Measurements from ENCODE around the gene CTDSP2.
"Not testable (repeated sequence)": the region's sequence is repeated elsewhere in the genome, so short reads cannot be mapped to it uniquely, and the experiment has no call there.

The CTDSP2 gene

DNA sequence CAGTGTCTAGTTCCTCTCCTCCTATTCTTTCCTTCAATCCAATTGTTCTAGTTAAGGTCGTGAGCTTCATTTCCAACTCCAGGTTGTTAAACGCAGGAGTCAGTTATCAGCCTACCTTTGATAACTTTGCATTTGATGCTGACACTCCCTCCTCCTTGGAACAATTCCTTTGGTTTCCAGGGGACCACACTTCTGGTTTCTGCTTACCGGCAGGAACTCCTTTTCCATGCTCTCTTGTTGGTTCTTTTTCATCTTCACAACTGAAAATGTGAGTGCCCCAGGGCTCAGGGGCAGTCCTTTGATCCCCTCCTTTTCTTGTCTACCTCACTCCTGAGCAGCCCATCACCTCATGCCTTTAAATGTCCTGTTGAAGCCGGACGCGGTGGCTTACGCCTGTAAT lies 69.2 kb downstream of the CTDSP2 start:
- DNase-seq = no peak

DNA sequence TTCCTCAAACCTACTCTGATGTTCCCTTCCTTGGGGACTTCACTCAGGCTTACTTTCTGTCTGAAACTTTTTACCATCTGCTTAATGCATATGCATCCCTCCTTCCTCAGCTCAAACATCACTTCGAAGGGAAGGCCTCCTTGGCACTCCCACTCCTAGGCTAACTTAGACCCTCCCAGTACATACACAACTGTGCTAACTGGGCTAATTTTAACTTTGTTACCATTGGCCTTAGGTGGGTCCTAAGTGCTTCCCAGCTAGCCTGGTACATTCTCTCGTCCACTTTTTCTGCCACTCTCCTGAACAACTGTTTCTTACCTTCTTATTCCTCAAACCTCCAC lies 70.3 kb downstream of the CTDSP2 start:
- no peak for DNase-seq

DNA sequence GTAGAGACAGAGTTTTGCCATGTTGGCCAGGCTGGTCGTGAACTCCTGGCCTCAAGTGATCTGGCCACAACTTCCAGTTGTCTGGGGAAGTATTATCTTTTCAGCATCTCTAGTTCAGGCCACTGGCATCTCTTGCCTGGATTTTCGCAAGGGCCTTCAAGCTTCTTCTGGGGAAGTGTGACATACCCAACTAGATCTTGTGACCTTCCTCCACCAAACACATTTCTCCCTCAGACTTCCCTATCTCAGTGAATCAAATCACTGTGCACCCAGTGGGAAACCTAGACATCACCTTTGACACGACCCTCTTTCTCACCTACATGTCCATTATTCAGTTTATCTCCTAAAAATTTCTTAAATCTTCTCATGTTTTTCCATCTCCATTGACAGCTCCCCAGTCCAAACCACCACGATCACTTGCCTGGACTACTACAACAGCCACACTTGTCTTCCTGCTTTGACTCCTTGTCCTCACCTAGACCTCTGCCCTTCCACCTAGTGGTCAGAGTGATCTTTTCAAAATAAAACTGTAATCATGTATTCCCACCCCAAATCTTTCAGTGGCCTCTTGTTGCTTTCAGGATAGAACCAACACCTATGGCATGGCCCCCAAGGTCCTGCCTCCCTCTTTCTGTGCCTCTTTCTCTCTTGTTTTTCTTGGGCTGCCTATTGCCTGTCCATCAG lies 70.8 kb downstream of the CTDSP2 start:
- DNase-seq = no peak

DNA sequence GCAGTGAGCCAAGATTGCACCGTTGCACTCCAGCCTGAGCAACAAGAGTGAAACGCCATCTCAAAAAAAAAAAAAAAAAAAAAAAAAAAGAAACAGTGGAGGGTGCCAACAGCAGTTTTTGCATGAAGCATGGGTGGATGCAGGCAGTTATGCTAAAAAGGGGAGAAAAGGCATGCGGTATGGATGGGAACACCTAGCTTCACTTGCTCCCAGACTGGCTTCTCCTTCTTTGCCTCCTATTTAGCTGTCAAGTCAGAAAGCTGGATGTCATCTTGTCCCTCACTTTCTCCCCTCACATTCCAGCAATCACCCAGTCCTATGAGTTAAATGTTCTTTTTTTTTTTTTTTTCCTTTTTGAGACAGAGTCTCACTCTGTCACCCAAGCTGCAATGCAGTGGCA lies 71.5 kb downstream of the CTDSP2 start:
- DNase-seq = no peak

DNA sequence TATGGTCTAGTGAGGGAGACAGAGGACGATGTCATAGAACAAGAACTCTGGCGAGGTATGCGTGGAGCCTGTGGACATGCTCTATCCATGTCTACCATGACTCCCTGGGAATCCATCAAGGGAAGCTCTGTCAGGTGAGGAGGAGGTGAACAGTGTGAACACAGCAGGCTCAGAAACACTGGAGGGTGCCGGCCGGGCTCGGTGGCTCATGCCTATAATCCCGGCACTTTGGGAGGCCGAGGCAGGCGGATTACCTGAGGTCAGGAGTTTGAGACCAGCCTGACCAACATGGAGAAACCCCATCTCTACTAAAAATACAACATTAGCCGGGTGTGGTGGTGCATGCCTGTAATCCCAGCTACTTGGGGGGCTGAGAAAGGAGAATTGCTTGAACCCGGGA lies 71.9 kb downstream of the CTDSP2 start:
- DNase-seq = not testable (repeated sequence)

DNA sequence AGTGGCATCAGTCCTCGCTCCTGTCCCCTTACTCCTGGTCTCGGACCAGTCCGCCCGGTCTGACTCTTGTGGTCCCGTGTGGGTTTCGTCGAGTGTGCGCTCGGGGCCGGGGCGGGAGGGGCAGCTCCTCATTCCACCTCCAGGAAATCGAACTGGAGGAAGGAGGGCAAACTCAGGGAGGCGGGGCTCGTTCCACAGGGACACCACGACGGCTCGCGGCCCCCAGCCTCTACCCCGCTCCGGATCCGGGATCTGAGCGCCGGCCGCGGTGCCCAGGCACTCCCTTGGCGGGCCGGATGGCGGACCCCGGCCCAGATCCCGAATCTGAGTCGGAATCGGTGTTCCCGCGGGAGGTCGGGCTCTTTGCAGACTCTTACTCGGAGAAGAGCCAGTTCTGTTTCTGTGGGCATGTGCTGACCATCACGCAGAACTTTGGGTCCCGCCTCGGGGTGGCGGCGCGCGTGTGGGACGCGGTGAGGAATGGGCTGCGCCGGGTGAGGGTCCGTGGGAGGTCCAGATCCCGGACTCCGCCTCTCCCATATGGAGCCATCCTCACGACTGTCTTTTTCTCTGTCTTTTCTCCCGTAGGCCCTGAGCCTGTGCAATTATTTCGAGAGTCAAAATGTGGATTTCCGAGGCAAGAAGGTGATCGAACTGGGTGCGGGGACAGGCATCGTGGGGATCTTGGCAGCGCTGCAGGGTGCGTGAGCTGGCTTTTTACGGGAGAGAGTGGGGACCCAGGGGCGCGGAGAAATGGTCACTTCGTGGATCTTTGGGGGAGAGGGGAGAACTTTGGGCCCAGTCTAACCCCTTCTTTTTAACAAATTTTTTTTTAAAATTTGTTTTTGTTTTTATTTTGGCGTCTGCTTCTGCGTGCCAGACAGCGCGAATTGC lies 73.9 kb downstream of the CTDSP2 start, which contains the start of gene EEF1AKMT3:
TSS of gene EEF1AKMT3 (plus strand) at position 186 of the 894 bp plus-strand sequence. CDS start at position 297, 111 bp downstream.
- no peak for DNase-seq

DNA sequence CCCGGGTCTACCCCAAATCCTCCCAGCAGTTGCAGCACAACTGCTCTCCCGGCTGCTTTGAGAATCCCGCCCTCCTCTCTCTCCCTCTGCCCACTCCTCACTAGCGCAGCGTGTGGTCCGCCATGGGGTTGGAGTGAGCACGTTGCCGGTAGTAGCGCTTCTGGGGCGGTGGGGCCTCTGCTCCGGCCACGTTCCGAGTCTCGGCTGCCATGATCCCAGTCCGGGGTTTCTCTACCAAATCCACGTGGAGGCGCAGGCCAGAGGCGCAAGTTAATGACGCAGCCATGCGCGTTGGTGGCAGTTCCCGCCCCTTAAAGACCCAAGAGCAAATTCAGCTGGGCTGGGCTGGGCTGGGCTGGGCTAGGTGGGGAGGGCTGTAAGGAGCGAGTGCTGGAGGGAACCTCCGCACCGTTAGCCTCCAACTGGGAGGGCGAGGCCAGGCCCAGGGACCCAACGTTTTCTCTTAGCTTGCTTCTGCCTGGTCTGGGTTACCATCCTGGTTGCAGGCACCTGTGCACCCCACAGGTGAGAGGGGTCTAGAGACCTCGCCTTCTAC lies 74.6 kb downstream of the CTDSP2 start, which contains the start of gene METTL1:
TSS of gene METTL1 (minus strand) at position 233 of the 556 bp plus-strand sequence. CDS start at position 211, 22 bp downstream.
- DNase-seq = peak; percentile 88

DNA sequence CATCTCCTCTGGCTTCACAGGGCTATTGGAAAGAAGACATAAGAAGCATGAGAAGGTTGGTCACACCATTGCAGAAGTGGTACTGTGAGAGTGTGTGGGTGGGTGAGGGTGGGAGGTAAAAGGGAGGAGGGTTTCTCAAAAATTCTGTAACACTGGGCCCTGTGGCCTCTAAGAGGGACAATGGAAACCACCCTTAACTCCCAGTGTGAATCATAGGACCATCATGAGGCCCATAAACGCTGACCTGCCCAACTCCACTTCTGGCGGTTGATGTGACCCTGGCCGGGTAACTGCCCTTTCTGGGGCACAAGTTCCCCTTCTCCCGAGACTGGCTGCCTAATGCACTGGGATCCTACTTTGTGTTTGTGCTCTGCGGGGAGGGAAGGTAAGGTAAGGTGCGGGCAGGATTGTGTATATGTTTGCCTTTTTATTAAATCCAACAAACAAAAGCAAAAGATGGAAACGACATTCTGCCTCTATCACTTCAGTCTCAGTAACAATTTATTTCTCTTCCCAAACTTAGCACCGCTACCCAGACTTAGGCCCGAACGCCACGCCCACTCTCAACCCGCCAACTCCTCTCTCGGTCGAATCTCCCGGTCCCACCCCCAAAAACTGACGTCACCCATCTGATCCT lies 75.2 kb downstream of the CTDSP2 start:
- DNase-seq = peak; percentile 50

DNA sequence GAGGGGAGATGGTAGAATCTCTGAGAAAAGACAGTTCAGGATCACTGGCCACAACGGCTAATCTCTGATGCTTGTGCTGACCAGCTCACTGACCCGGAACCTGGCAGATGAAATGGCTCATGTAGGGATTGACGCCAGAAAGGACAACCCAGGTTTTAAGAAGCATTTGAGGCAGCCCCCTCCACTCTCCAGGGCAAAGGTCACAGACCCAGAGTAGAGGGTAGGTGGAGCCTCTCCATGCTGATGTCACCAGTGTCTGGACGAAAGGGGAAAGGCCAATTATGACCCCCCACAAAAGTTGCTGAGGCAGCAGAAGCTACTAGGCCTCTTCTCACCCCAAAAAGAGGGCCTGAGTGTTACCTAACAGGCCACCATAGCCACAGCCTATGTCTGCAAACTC lies 75.8 kb downstream of the CTDSP2 start:
- DNase-seq = no peak
